Lung (tissue), 12 donors: Measurements from ENCODE around the gene RAB11B. TPM values are rescaled to one million over a fixed set of nuclear protein-coding genes. Genes with fewer than 3 reads are reported as not detected.

Experiments used
- ATAC-seq: fragments of 200-7000 bp; cut with Tn5 transposase; one replicate; pipeline ENCODE4 v1.9.1; 2020; ENCODE audit warnings: moderate number of reproducible peaks; ENCODE audit not compliant: insufficient read depth, low FRiP score
- DNase-seq, 3 donors: peaks; one replicate each; pipeline ENCODE4 v3.0.0-alpha.2; 2013 to 2017
- H3K27ac ChIP-seq, 2 donors: one replicate each; pipeline ENCODE4 v1.5.1; 2013; ENCODE audit warnings: mild to moderate bottlenecking in 2 of 2, moderate library complexity in 2 of 2, control low read depth in 1 of 2, inconsistent platforms in 1 of 2, low read depth in 1 of 2, low read length in 1 of 2
- H3K27me3 ChIP-seq, 3 donors: one replicate each; pipeline ENCODE4 v1.5.1; 2013; ENCODE audit warnings: low read length in 2 of 3; ENCODE audit not compliant: control insufficient read depth in 3 of 3, insufficient read depth in 3 of 3
- H3K36me3 ChIP-seq, 4 donors: one replicate each; pipeline ENCODE4 v1.5.1; 2013; ENCODE audit warnings: low read length in 4 of 4, mild to moderate bottlenecking in 1 of 4, moderate library complexity in 1 of 4; ENCODE audit not compliant: control insufficient read depth in 4 of 4, insufficient read depth in 4 of 4
- H3K4me1 ChIP-seq, 5 donors: one replicate each; pipeline ENCODE4 v1.5.1; 2013; ENCODE audit warnings: low read length in 5 of 5, mild to moderate bottlenecking in 2 of 5, moderate library complexity in 1 of 5; ENCODE audit not compliant: control insufficient read depth in 5 of 5, insufficient read depth in 5 of 5
- H3K4me3 ChIP-seq: one replicate; pipeline ENCODE4 v1.5.1; 2013; ENCODE audit warnings: mild to moderate bottlenecking, control low read depth, moderate library complexity
- H3K9ac ChIP-seq, 2 donors: one replicate each; pipeline ENCODE4 v1.5.1; 2013; ENCODE audit warnings: low read length in 2 of 2, control low read depth in 1 of 2; ENCODE audit not compliant: insufficient read depth in 1 of 2
- H3K9me3 ChIP-seq, 4 donors: one replicate each; pipeline ENCODE4 v1.5.1; 2013; ENCODE audit warnings: low read length in 3 of 4, mild to moderate bottlenecking in 1 of 4, moderate library complexity in 1 of 4; ENCODE audit not compliant: control insufficient read depth in 4 of 4, insufficient read depth in 3 of 4
- WGBS, 2 donors: extraction: QIAGEN DNeasy Blood & Tissue Kit; methylation state at CpG; one replicate each; pipeline ENCODE4 v1.1.7; 2013; 5-methylcytosine and 5-hydroxymethylcytosine counted together
- polyA plus RNA-seq, 2 donors: library from polyadenylated mRNA; stranded (reverse); fragments of 200-250 nt; gene quantifications; one replicate each; pipeline ENCODE4 v1.2.1, GENCODE V29; 2013
- total RNA-seq, 2 donors: library from RNA; depleted of rRNA in 1 of 2; stranded (reverse); fragments of >200 nt in 1 of 2; gene quantifications; one replicate each; pipeline ENCODE4 v1.2.1, GENCODE V29; 2014 to 2021
- TF ChIP-seq, protein P1 (sequence below): IDR thresholded peaks from 2 replicates; pipeline ENCODE4 v1.5.1; 2012; ENCODE audit warnings: mild to moderate bottlenecking; ENCODE audit errors: control extremely low read depth, extremely low read depth
- donor health status: control.
- donor health status: control.
- donor health status: Bipolar disorder and iron deficiency.
- donor health status: healthy.
- donor health status: DM: yes; HTN: yes; CAD: no.

The RAB11B gene
- total and polyA plus RNA-seq, 4 donors, result 91.1 to 148 (median 121) TPM

DNA sequence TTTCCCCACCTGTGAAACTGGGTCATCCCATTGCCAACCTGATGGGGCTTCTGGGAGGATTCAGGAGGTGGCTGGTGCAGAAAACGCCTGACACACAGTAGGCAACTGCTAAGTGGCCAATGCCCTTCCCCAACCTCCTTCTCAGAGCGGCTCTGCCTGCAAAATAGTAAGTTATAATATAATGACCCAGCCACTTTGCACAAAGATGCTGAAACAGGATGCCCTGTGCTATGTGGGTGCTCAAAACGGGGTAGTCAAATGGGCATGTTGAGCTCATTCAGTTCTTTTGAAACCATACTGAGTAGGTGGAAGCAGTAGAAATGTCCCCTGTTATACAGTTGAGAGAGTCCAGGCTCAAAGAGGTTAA, 23.5 kb downstream of the RAB11B start:
- Histone ChIP-seq H3K4me1 (peaks cover 0 to 7% (median 0%) of the 10 kb centered on the region in 5 donors), H3K36me3 (no peaks in the 10 kb centered on the region), H3K4me3 (peak overlapping the region; percentile 92), H3K27me3 (no peaks in the 10 kb centered on the region), H3K9ac (no peak overlapping the region), H3K9me3 (no peaks in the 10 kb centered on the region), H3K27ac (peak overlapping the region; percentile 77 to 96)
- TF ChIP-seq, protein P1, sequence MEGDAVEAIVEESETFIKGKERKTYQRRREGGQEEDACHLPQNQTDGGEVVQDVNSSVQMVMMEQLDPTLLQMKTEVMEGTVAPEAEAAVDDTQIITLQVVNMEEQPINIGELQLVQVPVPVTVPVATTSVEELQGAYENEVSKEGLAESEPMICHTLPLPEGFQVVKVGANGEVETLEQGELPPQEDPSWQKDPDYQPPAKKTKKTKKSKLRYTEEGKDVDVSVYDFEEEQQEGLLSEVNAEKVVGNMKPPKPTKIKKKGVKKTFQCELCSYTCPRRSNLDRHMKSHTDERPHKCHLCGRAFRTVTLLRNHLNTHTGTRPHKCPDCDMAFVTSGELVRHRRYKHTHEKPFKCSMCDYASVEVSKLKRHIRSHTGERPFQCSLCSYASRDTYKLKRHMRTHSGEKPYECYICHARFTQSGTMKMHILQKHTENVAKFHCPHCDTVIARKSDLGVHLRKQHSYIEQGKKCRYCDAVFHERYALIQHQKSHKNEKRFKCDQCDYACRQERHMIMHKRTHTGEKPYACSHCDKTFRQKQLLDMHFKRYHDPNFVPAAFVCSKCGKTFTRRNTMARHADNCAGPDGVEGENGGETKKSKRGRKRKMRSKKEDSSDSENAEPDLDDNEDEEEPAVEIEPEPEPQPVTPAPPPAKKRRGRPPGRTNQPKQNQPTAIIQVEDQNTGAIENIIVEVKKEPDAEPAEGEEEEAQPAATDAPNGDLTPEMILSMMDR, result no peak
- DNase-seq (no peak), ATAC-seq (no peak)
- WGBS, 2 donors, result 18 to 27% methylated on average over 3 of the region's 3 CpGs

DNA sequence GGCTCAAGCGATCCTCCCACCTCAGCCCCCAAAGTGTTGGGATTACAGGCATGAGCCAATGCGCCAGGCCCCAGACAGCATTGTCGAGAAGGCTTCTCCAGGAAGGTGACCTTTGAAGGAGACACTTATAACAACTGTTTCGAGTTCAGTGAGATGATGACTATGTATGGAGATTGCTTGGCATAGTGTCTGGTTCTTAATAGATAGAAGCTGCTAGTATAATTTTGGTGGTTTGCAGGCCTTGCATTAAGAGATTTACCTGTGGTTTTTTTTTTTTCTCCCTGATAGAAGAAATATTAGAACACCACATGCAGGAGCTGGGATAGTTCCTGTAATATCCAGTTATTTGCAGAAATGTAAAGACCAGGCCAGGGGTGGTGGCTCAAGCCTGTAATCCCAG, 26.6 kb downstream of the RAB11B start:
- Histone ChIP-seq H3K9me3 (no peaks in the 10 kb centered on the region), H3K27me3 (no peaks in the 10 kb centered on the region), H3K4me3 (no peak overlapping the region), H3K27ac (no peak overlapping the region), H3K4me1 (peaks cover 0 to 7% (median 0%) of the 10 kb centered on the region in 5 donors), H3K36me3 (peaks cover 0 to 3% (median under 1%) of the 10 kb centered on the region in 4 donors), H3K9ac (no peak overlapping the region)
- ATAC-seq, result no peak
- TF ChIP-seq, protein P1, result no peak
- DNase-seq, result no peak
- 78 to 93% methylated on average over 4 of the region's 4 CpGs for WGBS, 2 donors

DNA sequence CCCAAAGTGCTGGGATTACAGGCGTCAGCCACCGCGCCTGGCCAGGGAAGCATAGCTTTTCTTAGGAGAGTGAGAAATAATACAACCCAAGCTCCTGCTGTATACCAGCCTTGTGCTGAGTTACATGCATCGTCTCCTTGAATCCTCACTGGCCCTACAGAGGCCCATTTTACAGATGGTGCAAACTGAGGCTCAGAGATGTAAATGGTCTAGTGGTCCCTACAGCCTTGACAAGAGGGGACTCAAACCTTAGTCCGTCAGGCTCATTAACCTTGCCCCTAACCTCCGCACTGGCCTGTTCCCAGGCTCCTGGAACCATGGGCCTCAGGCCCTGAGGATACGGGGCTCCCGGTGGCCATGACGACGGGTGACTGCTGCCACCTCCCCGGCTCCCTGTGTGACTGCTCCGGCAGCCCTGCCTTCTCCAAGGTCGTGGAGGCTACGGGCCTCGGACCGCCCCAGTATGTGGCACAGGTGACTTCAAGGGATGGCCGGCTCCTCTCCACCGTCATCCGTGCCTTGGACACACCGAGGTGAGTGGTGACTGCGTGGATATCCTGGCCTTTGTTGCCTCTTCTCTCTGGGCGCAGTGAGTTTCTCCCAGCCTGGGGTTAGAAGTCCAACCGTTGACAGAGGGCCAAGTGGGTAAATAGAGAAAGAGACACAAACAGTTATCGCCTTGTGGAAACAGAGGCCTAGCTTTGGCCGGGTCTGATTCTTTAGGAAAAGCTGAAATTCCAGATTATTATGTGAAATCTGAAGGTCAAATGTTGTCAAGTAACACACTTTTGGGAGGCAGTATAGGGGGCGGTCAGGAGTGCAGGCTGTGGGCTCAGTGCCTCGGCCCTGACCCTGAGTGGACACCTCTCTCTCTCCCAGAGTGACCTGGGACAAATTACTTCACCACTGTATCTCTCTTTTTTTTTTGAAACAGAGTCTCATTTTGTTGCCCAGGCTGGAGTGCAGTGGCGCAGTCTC, 31.6 kb downstream of the RAB11B start:
- Histone ChIP-seq H3K9me3 (no peaks in the 10 kb centered on the region), H3K4me3 (no peak overlapping the region), H3K27me3 (no peaks in the 10 kb centered on the region), H3K36me3 (peaks cover 0 to 16% (median 3%) of the 10 kb centered on the region in 4 donors), H3K9ac (no peak overlapping the region), H3K27ac (no peak overlapping the region), H3K4me1 (peaks cover 0 to 10% (median 0%) of the 10 kb centered on the region in 5 donors)
- DNase-seq, result no peak
- WGBS, 2 donors, result 92 to 93% methylated on average over 28 of the region's 28 CpGs
- ATAC-seq, result no peak
- TF ChIP-seq, protein P1, result no peak
